Activated T-helper 1 cell treated with anti-CD3 and anti-CD28 coated beads, Interleukin-2, amount 50 U/mL, for 16 hours (primary cell): Measurements from ENCODE around the gene CATSPER3.

Experiments
- DNase-seq, 2 donors: peaks; one replicate each; pipeline ENCODE4 v3.0.0-alpha.2; 2020; ENCODE audit warnings: low read depth in 1 of 2, low spot score in 1 of 2

The CATSPER3 gene

GRCh38 chr5:135009736-135010501, 42.2 kb downstream of the CATSPER3 start:
- no peak for DNase-seq

GRCh38 chr5:135010502-135011354, 43.0 kb downstream of the CATSPER3 start:
- no peak for DNase-seq

GRCh38 chr5:135011355-135012032, 43.8 kb downstream of the CATSPER3 start:
- no peak for DNase-seq

- DNase-seq: no peak
Measured at GRCh38 chr5:135012033-135012588, 44.4 kb downstream of the CATSPER3 start.

- no peak for DNase-seq
Measured at GRCh38 chr5:135012951-135013391, 45.3 kb downstream of the CATSPER3 start.

GRCh38 chr5:135013445-135013844, 45.7 kb downstream of the CATSPER3 start:
- no peak for DNase-seq

GRCh38 chr5:135013947-135014570, 46.4 kb downstream of the CATSPER3 start:
- no peak for DNase-seq

GRCh38 chr5:135015942-135016341, 48.2 kb downstream of the CATSPER3 start:
- no peak for DNase-seq

GRCh38 chr5:135016861-135017290, 49.2 kb downstream of the CATSPER3 start:
- DNase-seq: no peak

GRCh38 chr5:135018457-135018856, 50.8 kb downstream of the CATSPER3 start:
- DNase-seq: no peak

- DNase-seq: no peak
Measured at GRCh38 chr5:135019314-135019713, 51.6 kb downstream of the CATSPER3 start.

GRCh38 chr5:135020111-135020895, 52.6 kb downstream of the CATSPER3 start:
- no peak for DNase-seq

- no peak for DNase-seq
Measured at GRCh38 chr5:135024956-135025729, 57.4 kb downstream of the CATSPER3 start.

- no peak for DNase-seq
Measured at GRCh38 chr5:135025730-135026644, 58.3 kb downstream of the CATSPER3 start.

GRCh38 chr5:135026645-135027265, 59.0 kb downstream of the CATSPER3 start:
- DNase-seq: no peak

GRCh38 chr5:135027266-135027696, 59.6 kb downstream of the CATSPER3 start:
- DNase-seq: no peak

- no peak for DNase-seq
Measured at GRCh38 chr5:135027697-135028615, 60.2 kb downstream of the CATSPER3 start.
